ENCODE data around the gene CDC34.
A peak's percentile ranks its signal among the peaks of the same experiment; 100 is the strongest.

The CDC34 gene

GRCh38 chr19:494171-495080, 37.1 kb upstream of the CDC34 start:
- Mint-ChIP-seq H3K9me3 (no peaks in the 10 kb centered on the region), H3K36me3 (ENCODE audit: low read depth) (no peaks in the 10 kb centered on the region), H3K4me3 (no peak overlapping the region), H3K4me1 (ENCODE audit: low read depth) (peaks cover 17% of the 10 kb centered on the region), H3K27ac (no peak overlapping the region), H3K27me3 (peaks cover 5% of the 10 kb centered on the region)

GRCh38 chr19:495081-495401, 36.5 kb upstream of the CDC34 start:
- no peak overlapping the region for H3K27ac Mint-ChIP-seq

GRCh38 chr19:495402-496111, 36.0 kb upstream of the CDC34 start:
- peaks cover 7% of the 10 kb centered on the region for H3K27me3 Mint-ChIP-seq
- H3K4me3 Mint-ChIP-seq, result no peak overlapping the region
- H3K36me3 Mint-ChIP-seq (ENCODE audit: low read depth), result no peaks in the 10 kb centered on the region
- H3K4me1 Mint-ChIP-seq (ENCODE audit: low read depth), result peaks cover 7% of the 10 kb centered on the region
- no peak overlapping the region for H3K27ac Mint-ChIP-seq
- no peaks in the 10 kb centered on the region for H3K9me3 Mint-ChIP-seq

More at GRCh38 chr19:495081-495401, 36.5 kb upstream of the CDC34 start:
- Mint-ChIP-seq H3K9me3 (no peaks in the 10 kb centered on the region), H3K4me1 (ENCODE audit: low read depth) (peaks cover 11% of the 10 kb centered on the region), H3K27me3 (peaks cover 7% of the 10 kb centered on the region), H3K36me3 (ENCODE audit: low read depth) (no peaks in the 10 kb centered on the region), H3K4me3 (no peak overlapping the region)

GRCh38 chr19:496112-496665, 35.4 kb upstream of the CDC34 start, which contains the start of gene MADCAM1:
TSS of gene MADCAM1 (plus strand) at chr19:496486. CDS start at chr19:496500, 14 bp downstream.
- Mint-ChIP-seq H3K4me3 (no peak within 1 kb of the TSS), H3K36me3 (ENCODE audit: low read depth) (no peaks in the 10 kb centered on the region), H3K4me1 (ENCODE audit: low read depth) (peaks cover 7% of the 10 kb centered on the region), H3K27ac (no peak within 1 kb of the TSS), H3K27me3 (peaks cover 7% of the 10 kb centered on the region), H3K9me3 (no peaks in the 10 kb centered on the region)

- no peaks in the 10 kb centered on the region for H3K9me3 Mint-ChIP-seq
- peaks cover 7% of the 10 kb centered on the region for H3K4me1 Mint-ChIP-seq (ENCODE audit: low read depth)
- H3K27ac Mint-ChIP-seq, result no peak overlapping the region
- H3K36me3 Mint-ChIP-seq (ENCODE audit: low read depth), result no peaks in the 10 kb centered on the region
- H3K4me3 Mint-ChIP-seq, result no peak overlapping the region
- H3K27me3 Mint-ChIP-seq, result peaks cover 7% of the 10 kb centered on the region
These were observed 34.6 kb upstream of the CDC34 start for GRCh38 chr19:496986-497385.

GRCh38 chr19:497491-497868, 34.1 kb upstream of the CDC34 start:
- Mint-ChIP-seq H3K27me3 (peaks cover 7% of the 10 kb centered on the region), H3K9me3 (no peaks in the 10 kb centered on the region), H3K4me3 (no peak overlapping the region), H3K4me1 (ENCODE audit: low read depth) (peaks cover 8% of the 10 kb centered on the region), H3K27ac (no peak overlapping the region), H3K36me3 (ENCODE audit: low read depth) (no peaks in the 10 kb centered on the region)

GRCh38 chr19:497869-498510, 33.6 kb upstream of the CDC34 start:
- no peak overlapping the region for H3K27ac Mint-ChIP-seq
- no peaks in the 10 kb centered on the region for H3K36me3 Mint-ChIP-seq (ENCODE audit: low read depth)
- H3K27me3 Mint-ChIP-seq, result peaks cover 7% of the 10 kb centered on the region
- H3K9me3 Mint-ChIP-seq, result no peaks in the 10 kb centered on the region
- peaks cover 13% of the 10 kb centered on the region for H3K4me1 Mint-ChIP-seq (ENCODE audit: low read depth)
- H3K4me3 Mint-ChIP-seq, result no peak overlapping the region

- Mint-ChIP-seq H3K4me1 (ENCODE audit: low read depth) (peaks cover 13% of the 10 kb centered on the region), H3K9me3 (no peaks in the 10 kb centered on the region), H3K4me3 (no peak overlapping the region), H3K27me3 (peaks cover 7% of the 10 kb centered on the region), H3K27ac (no peak overlapping the region), H3K36me3 (ENCODE audit: low read depth) (no peaks in the 10 kb centered on the region)
These were observed 33.1 kb upstream of the CDC34 start for GRCh38 chr19:498511-498891.

GRCh38 chr19:498977-499623, 32.5 kb upstream of the CDC34 start:
- no peak overlapping the region for H3K4me3 Mint-ChIP-seq
- H3K36me3 Mint-ChIP-seq (ENCODE audit: low read depth), result no peaks in the 10 kb centered on the region
- peaks cover 7% of the 10 kb centered on the region for H3K27me3 Mint-ChIP-seq
- H3K9me3 Mint-ChIP-seq, result no peaks in the 10 kb centered on the region
- H3K27ac Mint-ChIP-seq, result no peak overlapping the region
- H3K4me1 Mint-ChIP-seq (ENCODE audit: low read depth), result peaks cover 9% of the 10 kb centered on the region

- peaks cover 9% of the 10 kb centered on the region for H3K4me1 Mint-ChIP-seq (ENCODE audit: low read depth)
These were observed 29.9 kb upstream of the CDC34 start for GRCh38 chr19:501646-502045.

GRCh38 chr19:504616-505015, 26.9 kb upstream of the CDC34 start:
- no peak overlapping the region for H3K27ac Mint-ChIP-seq
- no peaks in the 10 kb centered on the region for H3K9me3 Mint-ChIP-seq
- no peaks in the 10 kb centered on the region for H3K36me3 Mint-ChIP-seq (ENCODE audit: low read depth)
- no peak overlapping the region for H3K4me3 Mint-ChIP-seq
- H3K4me1 Mint-ChIP-seq (ENCODE audit: low read depth), result peaks cover 26% of the 10 kb centered on the region
- peaks cover under 1% of the 10 kb centered on the region for H3K27me3 Mint-ChIP-seq

More at GRCh38 chr19:501646-502045, 29.9 kb upstream of the CDC34 start:
- peaks cover 7% of the 10 kb centered on the region for H3K27me3 Mint-ChIP-seq
- no peak overlapping the region for H3K4me3 Mint-ChIP-seq
- H3K27ac Mint-ChIP-seq, result no peak overlapping the region
- no peaks in the 10 kb centered on the region for H3K36me3 Mint-ChIP-seq (ENCODE audit: low read depth)
- H3K9me3 Mint-ChIP-seq, result no peaks in the 10 kb centered on the region

- peak overlapping the region; percentile 100 for H3K27ac Mint-ChIP-seq
- H3K36me3 Mint-ChIP-seq (ENCODE audit: low read depth), result no peaks in the 10 kb centered on the region
- no peaks in the 10 kb centered on the region for H3K27me3 Mint-ChIP-seq
- H3K4me3 Mint-ChIP-seq, result peak overlapping the region; percentile 98
- H3K9me3 Mint-ChIP-seq, result no peaks in the 10 kb centered on the region
- peaks cover 43% of the 10 kb centered on the region for H3K4me1 Mint-ChIP-seq (ENCODE audit: low read depth)
These were observed 24.9 kb upstream of the CDC34 start for GRCh38 chr19:506404-507285.

- Mint-ChIP-seq H3K9me3 (no peaks in the 10 kb centered on the region), H3K27ac (peak within 1 kb of the TSS; percentile 100), H3K27me3 (no peaks in the 10 kb centered on the region), H3K4me3 (peak within 1 kb of the TSS; percentile 98), H3K4me1 (ENCODE audit: low read depth) (peaks cover 48% of the 10 kb centered on the region), H3K36me3 (ENCODE audit: low read depth) (no peaks in the 10 kb centered on the region)
These were observed 24.0 kb upstream of the CDC34 start, which contains the start of gene TPGS1 for GRCh38 chr19:507286-508203. TSS of gene TPGS1 (plus strand) at chr19:507497. CDS start at chr19:507507, 10 bp downstream.

Measured in stimulated activated naive CD8-positive, alpha-beta T cell treated with anti-CD3 and anti-CD28 coated beads, Interleukin-15, Interleukin-2, amounts not matched to agents 100 ng/mL and 50 ng/mL, for 24 hours (primary cell).